Measurements from ENCODE around the gene STAC3. TPM values are rescaled to one million over a fixed set of nuclear protein-coding genes. Genes with fewer than 3 reads are reported as not detected.

The STAC3 gene
- total RNA-seq, 1 experiment from 2014 or later = 3.3 TPM

DNA sequence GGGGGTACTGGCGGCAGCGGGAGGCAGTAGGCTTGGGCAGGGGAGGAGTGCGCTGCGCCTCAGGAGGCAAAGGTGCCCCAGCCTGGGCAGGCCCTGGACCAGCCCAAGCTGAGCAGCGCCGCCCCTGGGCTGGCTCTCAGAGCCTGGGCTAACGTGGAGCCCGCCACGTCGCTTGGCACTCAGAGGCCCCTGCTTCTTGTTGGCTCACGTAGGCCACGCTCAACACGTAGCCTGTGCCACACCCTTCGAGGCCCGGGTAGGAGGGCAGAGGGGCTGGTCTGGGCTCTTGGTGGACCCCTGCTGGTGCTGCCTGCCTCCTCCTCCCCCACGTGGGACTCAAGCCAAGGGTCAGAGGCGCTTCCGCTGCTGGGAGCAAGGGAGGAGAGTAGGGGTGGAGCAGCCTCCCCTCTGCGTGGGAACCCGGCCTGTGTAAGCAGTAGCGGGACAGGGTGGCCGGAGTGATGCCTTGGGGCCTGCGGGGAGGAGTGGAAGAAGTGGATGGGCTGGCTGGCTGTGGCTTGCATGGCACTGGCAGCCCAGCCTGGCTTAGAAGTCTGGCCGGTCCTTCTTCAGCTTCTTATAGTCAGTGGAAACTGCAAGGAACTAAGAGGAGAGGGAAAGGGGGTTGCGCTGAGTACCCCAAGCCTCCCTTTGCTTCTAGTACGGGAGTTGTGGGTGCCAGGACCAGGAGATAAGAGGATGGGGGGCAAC lies 15.8 kb downstream of the STAC3 start:
- DNase-seq (ENCODE audit: low spot score) = peak; percentile 56
- H3K27ac Mint-ChIP-seq = no peak overlapping the region
- TF ChIP-seq, protein P1, sequence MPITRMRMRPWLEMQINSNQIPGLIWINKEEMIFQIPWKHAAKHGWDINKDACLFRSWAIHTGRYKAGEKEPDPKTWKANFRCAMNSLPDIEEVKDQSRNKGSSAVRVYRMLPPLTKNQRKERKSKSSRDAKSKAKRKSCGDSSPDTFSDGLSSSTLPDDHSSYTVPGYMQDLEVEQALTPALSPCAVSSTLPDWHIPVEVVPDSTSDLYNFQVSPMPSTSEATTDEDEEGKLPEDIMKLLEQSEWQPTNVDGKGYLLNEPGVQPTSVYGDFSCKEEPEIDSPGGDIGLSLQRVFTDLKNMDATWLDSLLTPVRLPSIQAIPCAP (CRISPR knock-in tag; IDR thresholded peaks at IDR 0.05) = no peak
- no peak for TF ChIP-seq GRHL2 (CRISPR knock-in tag; IDR thresholded peaks at IDR 0.05; ENCODE audit: insufficient replicate concordance, severe bottlenecking)
- TF ChIP-seq NFE2L1 (CRISPR knock-in tag; IDR thresholded peaks at IDR 0.05) = no peak
- no peak for TF ChIP-seq TEAD4 (CRISPR knock-in tag; IDR thresholded peaks at IDR 0.05)
- TF ChIP-seq ZNF121 (CRISPR knock-in tag; IDR thresholded peaks at IDR 0.05) = no peak
- no peak for TF ChIP-seq TP53 (CRISPR knock-in tag; IDR thresholded peaks at IDR 0.05)
- TF ChIP-seq ATF1 (CRISPR knock-in tag; IDR thresholded peaks at IDR 0.05) = no peak
- peak; percentile 51; the same call in 1 of the 2 replicates for TF ChIP-seq ETV6 (CRISPR knock-in tag; IDR thresholded peaks at IDR 0.05)
- TF ChIP-seq PRRX2 (CRISPR knock-in tag; IDR thresholded peaks at IDR 0.05) = peak; percentile 82
- no peak for TF ChIP-seq ZNF263 (CRISPR knock-in tag; IDR thresholded peaks at IDR 0.05; ENCODE audit: low read depth)
- TF ChIP-seq, protein P2, sequence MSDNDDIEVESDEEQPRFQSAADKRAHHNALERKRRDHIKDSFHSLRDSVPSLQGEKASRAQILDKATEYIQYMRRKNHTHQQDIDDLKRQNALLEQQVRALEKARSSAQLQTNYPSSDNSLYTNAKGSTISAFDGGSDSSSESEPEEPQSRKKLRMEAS (CRISPR knock-in tag; IDR thresholded peaks at IDR 0.05) = no peak; the same call in 1 of the 2 replicates
- no peak for TF ChIP-seq CBFB (CRISPR knock-in tag; IDR thresholded peaks at IDR 0.05; ENCODE audit: low read depth)
- no peak for TF ChIP-seq NR3C1 (CRISPR knock-in tag; conservative IDR thresholded peaks at IDR 0.05; ENCODE audit: low read depth)
- no peak for TF ChIP-seq ZNF396 (CRISPR knock-in tag; IDR thresholded peaks at IDR 0.05; ENCODE audit: borderline replicate concordance)
- TF ChIP-seq, protein P3, sequence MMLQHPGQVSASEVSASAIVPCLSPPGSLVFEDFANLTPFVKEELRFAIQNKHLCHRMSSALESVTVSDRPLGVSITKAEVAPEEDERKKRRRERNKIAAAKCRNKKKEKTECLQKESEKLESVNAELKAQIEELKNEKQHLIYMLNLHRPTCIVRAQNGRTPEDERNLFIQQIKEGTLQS (CRISPR knock-in tag; conservative IDR thresholded peaks at IDR 0.05) = no peak
- TF ChIP-seq, protein P4, sequence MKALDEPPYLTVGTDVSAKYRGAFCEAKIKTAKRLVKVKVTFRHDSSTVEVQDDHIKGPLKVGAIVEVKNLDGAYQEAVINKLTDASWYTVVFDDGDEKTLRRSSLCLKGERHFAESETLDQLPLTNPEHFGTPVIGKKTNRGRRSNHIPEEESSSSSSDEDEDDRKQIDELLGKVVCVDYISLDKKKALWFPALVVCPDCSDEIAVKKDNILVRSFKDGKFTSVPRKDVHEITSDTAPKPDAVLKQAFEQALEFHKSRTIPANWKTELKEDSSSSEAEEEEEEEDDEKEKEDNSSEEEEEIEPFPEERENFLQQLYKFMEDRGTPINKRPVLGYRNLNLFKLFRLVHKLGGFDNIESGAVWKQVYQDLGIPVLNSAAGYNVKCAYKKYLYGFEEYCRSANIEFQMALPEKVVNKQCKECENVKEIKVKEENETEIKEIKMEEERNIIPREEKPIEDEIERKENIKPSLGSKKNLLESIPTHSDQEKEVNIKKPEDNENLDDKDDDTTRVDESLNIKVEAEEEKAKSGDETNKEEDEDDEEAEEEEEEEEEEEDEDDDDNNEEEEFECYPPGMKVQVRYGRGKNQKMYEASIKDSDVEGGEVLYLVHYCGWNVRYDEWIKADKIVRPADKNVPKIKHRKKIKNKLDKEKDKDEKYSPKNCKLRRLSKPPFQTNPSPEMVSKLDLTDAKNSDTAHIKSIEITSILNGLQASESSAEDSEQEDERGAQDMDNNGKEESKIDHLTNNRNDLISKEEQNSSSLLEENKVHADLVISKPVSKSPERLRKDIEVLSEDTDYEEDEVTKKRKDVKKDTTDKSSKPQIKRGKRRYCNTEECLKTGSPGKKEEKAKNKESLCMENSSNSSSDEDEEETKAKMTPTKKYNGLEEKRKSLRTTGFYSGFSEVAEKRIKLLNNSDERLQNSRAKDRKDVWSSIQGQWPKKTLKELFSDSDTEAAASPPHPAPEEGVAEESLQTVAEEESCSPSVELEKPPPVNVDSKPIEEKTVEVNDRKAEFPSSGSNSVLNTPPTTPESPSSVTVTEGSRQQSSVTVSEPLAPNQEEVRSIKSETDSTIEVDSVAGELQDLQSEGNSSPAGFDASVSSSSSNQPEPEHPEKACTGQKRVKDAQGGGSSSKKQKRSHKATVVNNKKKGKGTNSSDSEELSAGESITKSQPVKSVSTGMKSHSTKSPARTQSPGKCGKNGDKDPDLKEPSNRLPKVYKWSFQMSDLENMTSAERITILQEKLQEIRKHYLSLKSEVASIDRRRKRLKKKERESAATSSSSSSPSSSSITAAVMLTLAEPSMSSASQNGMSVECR (CRISPR knock-in tag; IDR thresholded peaks at IDR 0.05; ENCODE audit: borderline replicate concordance) = no peak
- TF ChIP-seq RORB (CRISPR knock-in tag; IDR thresholded peaks at IDR 0.05) = no peak
- TF ChIP-seq, protein P5, sequence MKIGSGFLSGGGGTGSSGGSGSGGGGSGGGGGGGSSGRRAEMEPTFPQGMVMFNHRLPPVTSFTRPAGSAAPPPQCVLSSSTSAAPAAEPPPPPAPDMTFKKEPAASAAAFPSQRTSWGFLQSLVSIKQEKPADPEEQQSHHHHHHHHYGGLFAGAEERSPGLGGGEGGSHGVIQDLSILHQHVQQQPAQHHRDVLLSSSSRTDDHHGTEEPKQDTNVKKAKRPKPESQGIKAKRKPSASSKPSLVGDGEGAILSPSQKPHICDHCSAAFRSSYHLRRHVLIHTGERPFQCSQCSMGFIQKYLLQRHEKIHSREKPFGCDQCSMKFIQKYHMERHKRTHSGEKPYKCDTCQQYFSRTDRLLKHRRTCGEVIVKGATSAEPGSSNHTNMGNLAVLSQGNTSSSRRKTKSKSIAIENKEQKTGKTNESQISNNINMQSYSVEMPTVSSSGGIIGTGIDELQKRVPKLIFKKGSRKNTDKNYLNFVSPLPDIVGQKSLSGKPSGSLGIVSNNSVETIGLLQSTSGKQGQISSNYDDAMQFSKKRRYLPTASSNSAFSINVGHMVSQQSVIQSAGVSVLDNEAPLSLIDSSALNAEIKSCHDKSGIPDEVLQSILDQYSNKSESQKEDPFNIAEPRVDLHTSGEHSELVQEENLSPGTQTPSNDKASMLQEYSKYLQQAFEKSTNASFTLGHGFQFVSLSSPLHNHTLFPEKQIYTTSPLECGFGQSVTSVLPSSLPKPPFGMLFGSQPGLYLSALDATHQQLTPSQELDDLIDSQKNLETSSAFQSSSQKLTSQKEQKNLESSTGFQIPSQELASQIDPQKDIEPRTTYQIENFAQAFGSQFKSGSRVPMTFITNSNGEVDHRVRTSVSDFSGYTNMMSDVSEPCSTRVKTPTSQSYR (CRISPR knock-in tag; IDR thresholded peaks at IDR 0.05) = no peak
- TF ChIP-seq, protein P6, sequence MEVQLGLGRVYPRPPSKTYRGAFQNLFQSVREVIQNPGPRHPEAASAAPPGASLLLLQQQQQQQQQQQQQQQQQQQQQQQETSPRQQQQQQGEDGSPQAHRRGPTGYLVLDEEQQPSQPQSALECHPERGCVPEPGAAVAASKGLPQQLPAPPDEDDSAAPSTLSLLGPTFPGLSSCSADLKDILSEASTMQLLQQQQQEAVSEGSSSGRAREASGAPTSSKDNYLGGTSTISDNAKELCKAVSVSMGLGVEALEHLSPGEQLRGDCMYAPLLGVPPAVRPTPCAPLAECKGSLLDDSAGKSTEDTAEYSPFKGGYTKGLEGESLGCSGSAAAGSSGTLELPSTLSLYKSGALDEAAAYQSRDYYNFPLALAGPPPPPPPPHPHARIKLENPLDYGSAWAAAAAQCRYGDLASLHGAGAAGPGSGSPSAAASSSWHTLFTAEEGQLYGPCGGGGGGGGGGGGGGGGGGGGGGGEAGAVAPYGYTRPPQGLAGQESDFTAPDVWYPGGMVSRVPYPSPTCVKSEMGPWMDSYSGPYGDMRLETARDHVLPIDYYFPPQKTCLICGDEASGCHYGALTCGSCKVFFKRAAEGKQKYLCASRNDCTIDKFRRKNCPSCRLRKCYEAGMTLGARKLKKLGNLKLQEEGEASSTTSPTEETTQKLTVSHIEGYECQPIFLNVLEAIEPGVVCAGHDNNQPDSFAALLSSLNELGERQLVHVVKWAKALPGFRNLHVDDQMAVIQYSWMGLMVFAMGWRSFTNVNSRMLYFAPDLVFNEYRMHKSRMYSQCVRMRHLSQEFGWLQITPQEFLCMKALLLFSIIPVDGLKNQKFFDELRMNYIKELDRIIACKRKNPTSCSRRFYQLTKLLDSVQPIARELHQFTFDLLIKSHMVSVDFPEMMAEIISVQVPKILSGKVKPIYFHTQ (CRISPR knock-in tag; IDR thresholded peaks at IDR 0.05) = 0 out of 2 replicates have a peak, but pooled peaks have one; percentile 8
- no peak for TF ChIP-seq MXD4 (CRISPR knock-in tag; IDR thresholded peaks at IDR 0.05; ENCODE audit: borderline replicate concordance)
- no peak for TF ChIP-seq MYBL2 (CRISPR knock-in tag; IDR thresholded peaks at IDR 0.05)
- TF ChIP-seq, protein P7, sequence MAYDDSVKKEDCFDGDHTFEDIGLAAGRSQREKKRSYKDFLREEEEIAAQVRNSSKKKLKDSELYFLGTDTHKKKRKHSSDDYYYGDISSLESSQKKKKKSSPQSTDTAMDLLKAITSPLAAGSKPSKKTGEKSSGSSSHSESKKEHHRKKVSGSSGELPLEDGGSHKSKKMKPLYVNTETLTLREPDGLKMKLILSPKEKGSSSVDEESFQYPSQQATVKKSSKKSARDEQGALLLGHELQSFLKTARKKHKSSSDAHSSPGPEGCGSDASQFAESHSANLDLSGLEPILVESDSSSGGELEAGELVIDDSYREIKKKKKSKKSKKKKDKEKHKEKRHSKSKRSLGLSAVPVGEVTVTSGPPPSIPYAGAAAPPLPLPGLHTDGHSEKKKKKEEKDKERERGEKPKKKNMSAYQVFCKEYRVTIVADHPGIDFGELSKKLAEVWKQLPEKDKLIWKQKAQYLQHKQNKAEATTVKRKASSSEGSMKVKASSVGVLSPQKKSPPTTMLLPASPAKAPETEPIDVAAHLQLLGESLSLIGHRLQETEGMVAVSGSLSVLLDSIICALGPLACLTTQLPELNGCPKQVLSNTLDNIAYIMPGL (CRISPR knock-in tag; IDR thresholded peaks at IDR 0.05) = no peak
- peak; percentile 72 for TF ChIP-seq NFATC4 (CRISPR knock-in tag; IDR thresholded peaks at IDR 0.05)

More for the DNA sequence above, 15.8 kb downstream of the STAC3 start:
- ChIA-PET CTCF (interaction anchor here (10.7 to 18.5 kb wide), 2 partner anchors 9 to 21 kb away, joined by 415 to 660 read pairs; partner anchors contain the start of genes NXPH4 and SHMT2), POLR2A (interaction anchor here (9.7 kb wide), 1 partner anchor 10 kb away, joined by 97 read pairs; no protein-coding TSS in a partner anchor)
- peak; percentile 1 for ATAC-seq
- Mint-ChIP-seq H3K36me3 (peaks cover 35% of the 10 kb centered on the region), H3K4me1 (peaks cover 50% of the 10 kb centered on the region), H3K9me3 (no peaks in the 10 kb centered on the region), H3K27me3 (ENCODE audit: low read depth) (peaks cover 60% of the 10 kb centered on the region), H3K4me3 (no peak overlapping the region)
